Measurements from ENCODE around the gene PDGFA. TPM values are rescaled to one million over a fixed set of nuclear protein-coding genes. Genes with fewer than 3 reads are reported as not detected.

PDGFA gene
- total RNA-seq, 1 donor from 2014 or later: 31.2 TPM

- Histone ChIP-seq H3K27me3 (no peaks in the 10 kb centered on the region), H3K27ac (no peak overlapping the region), H3K4me1 (peaks cover 21% of the 10 kb centered on the region), H3K4me3 (peak overlapping the region in 1 of 2 donors; percentile 8), H3K9me3 (no peaks in the 10 kb centered on the region), H3K36me3 (no peaks in the 10 kb centered on the region)
- TF ChIP-seq POLR2AphosphoS5 (IDR thresholded peaks at IDR 0.05; ENCODE audit: insufficient read depth in 1 of 2, low read depth in 1 of 2) (no peak), POLR2A (IDR thresholded peaks at IDR 0.05) (no peak), CTCF (IDR thresholded peaks at IDR 0.05) (no peak)
- DNase-seq (ENCODE audit: extremely low spot score in 2 of 2): no peak
- intact Hi-C loops (cut with DNase I): no loop called here
These were observed 66.7 kb downstream of the PDGFA start for GRCh38 chr7:452791-453455.

GRCh38 chr7:452226-452751, 67.4 kb downstream of the PDGFA start:
- H3K4me1 ChIP-seq: peaks cover 21% of the 10 kb centered on the region
- H3K27ac ChIP-seq: no peak overlapping the region
- H3K36me3 ChIP-seq: no peaks in the 10 kb centered on the region
- H3K4me3 ChIP-seq: peak overlapping the region; percentile 7 to 8
- no peaks in the 10 kb centered on the region for H3K9me3 ChIP-seq
- intact Hi-C loops (cut with DNase I): no loop called here
- TF ChIP-seq CTCF (IDR thresholded peaks at IDR 0.05) (no peak), POLR2A (IDR thresholded peaks at IDR 0.05) (no peak), POLR2AphosphoS5 (IDR thresholded peaks at IDR 0.05; ENCODE audit: insufficient read depth in 1 of 2, low read depth in 1 of 2) (no peak)
- no peaks in the 10 kb centered on the region for H3K27me3 ChIP-seq
- DNase-seq (ENCODE audit: extremely low spot score in 2 of 2): no peak

- intact Hi-C loops (cut with DNase I): no loop called here
- no peaks in the 10 kb centered on the region for H3K36me3 ChIP-seq
- DNase-seq (ENCODE audit: extremely low spot score in 2 of 2): no peak
- no peak overlapping the region for H3K27ac ChIP-seq
- H3K4me3 ChIP-seq: peak overlapping the region in 1 of 2 donors; percentile 7
- TF ChIP-seq POLR2AphosphoS5 (IDR thresholded peaks at IDR 0.05; ENCODE audit: insufficient read depth in 1 of 2, low read depth in 1 of 2): no peak
- no peak for TF ChIP-seq CTCF (IDR thresholded peaks at IDR 0.05)
- TF ChIP-seq POLR2A (IDR thresholded peaks at IDR 0.05): no peak
- H3K4me1 ChIP-seq: peaks cover 21% of the 10 kb centered on the region
- H3K27me3 ChIP-seq: no peaks in the 10 kb centered on the region
- no peaks in the 10 kb centered on the region for H3K9me3 ChIP-seq
These were observed 68.1 kb downstream of the PDGFA start for GRCh38 chr7:451255-452225.

GRCh38 chr7:450741-451140, 68.9 kb downstream of the PDGFA start:
- Histone ChIP-seq H3K27ac (no peak overlapping the region), H3K36me3 (no peaks in the 10 kb centered on the region), H3K27me3 (no peaks in the 10 kb centered on the region), H3K4me3 (no peak overlapping the region), H3K9me3 (no peaks in the 10 kb centered on the region), H3K4me1 (peaks cover 21% of the 10 kb centered on the region)
- intact Hi-C loops (cut with DNase I): no loop called here
- TF ChIP-seq POLR2A (IDR thresholded peaks at IDR 0.05): no peak
- no peak for TF ChIP-seq CTCF (IDR thresholded peaks at IDR 0.05)
- no peak for TF ChIP-seq POLR2AphosphoS5 (IDR thresholded peaks at IDR 0.05; ENCODE audit: insufficient read depth in 1 of 2, low read depth in 1 of 2)
- no peak for DNase-seq (ENCODE audit: extremely low spot score in 2 of 2)
